IMR-90 (cell line): ENCODE results near the gene PAEP. TPM values are rescaled to one million over a fixed set of nuclear protein-coding genes. Genes with fewer than 3 reads are reported as not detected.
A peak's percentile ranks its signal among the peaks of the same experiment; 100 is the strongest.

ENCODE experiments used
- ATAC-seq: fragments of 200-7000 bp; cut with Tn5 transposase; 2 replicates; pipeline ENCODE4 v1.9.1; 2020; ENCODE audit warnings: low read depth, mild to moderate bottlenecking, moderate library complexity
- BruUV-seq: library from RNA; stranded (reverse); fragments of 400-500 nt; replicated peaks from 2 replicates; lab custom pipeline; 2021; lab: Mats Ljungman, UMichigan
- CTCF ChIA-PET: fragments of 300-600 bp; formaldehyde crosslinking; extraction: SDS; loops from one replicate; lab custom pipeline; 2021; ENCODE audit warnings: antibody characterized with exemption; lab: Yijun Ruan, JAX
- POLR2A ChIA-PET: fragments of 300-600 bp; sonication (Branson Sonifier 250); formaldehyde crosslinking; loops from one replicate; lab custom pipeline; 2022; ENCODE audit warnings: antibody characterized with exemption; ENCODE audit not compliant: unreplicated experiment; lab: Charles Lee
- DNase-seq: peaks from one replicate; pipeline ENCODE4 v3.0.0; 2013
- H2AFZ ChIP-seq: replicated peaks from 2 replicates; pipeline ENCODE3; 2013; ENCODE audit warnings: low read length, mild to moderate bottlenecking; ENCODE audit not compliant: poor library complexity
- H2AK5ac ChIP-seq: 2 replicates; pipeline ENCODE4 v1.6.1; 2013; ENCODE audit warnings: low read depth, low read length, inconsistent platforms
- H2AK9ac ChIP-seq: replicated peaks from 2 replicates; pipeline ENCODE3; 2013; ENCODE audit warnings: mild to moderate bottlenecking, low read depth, low read length, moderate library complexity; ENCODE audit not compliant: poor library complexity
- H2BK120ac ChIP-seq: 2 replicates; pipeline ENCODE4 v1.6.1; 2013; ENCODE audit warnings: low read depth, low read length, inconsistent platforms
- H2BK15ac ChIP-seq: 3 replicates; pipeline ENCODE4 v1.6.1; 2013; ENCODE audit warnings: low read depth, low read length, inconsistent platforms
- H2BK20ac ChIP-seq: 2 replicates; pipeline ENCODE4 v1.6.1; 2013; ENCODE audit warnings: low read depth, mild to moderate bottlenecking, inconsistent platforms, low read length, moderate library complexity
- H2BK5ac ChIP-seq: 2 replicates; pipeline ENCODE4 v1.6.1; 2013; ENCODE audit warnings: mild to moderate bottlenecking, low read depth, low read length, inconsistent platforms; ENCODE audit not compliant: poor library complexity, severe bottlenecking
- H3K14ac ChIP-seq: replicated peaks from 2 replicates; pipeline ENCODE4 v1.6.1; 2013; ENCODE audit warnings: low read depth, low read length, inconsistent platforms
- H3K18ac ChIP-seq: 2 replicates; pipeline ENCODE4 v1.6.1; 2013; ENCODE audit warnings: low read depth, low read length, control low read depth
- H3K23ac ChIP-seq: 2 replicates; pipeline ENCODE4 v1.6.1; 2013; ENCODE audit warnings: low read depth, low read length, inconsistent platforms
- H3K27ac ChIP-seq: 2 replicates; pipeline ENCODE4 v1.5.1; 2013; ENCODE audit warnings: mild to moderate bottlenecking, control low read depth, low read length; ENCODE audit not compliant: insufficient read depth
- H3K27me3 ChIP-seq: 2 replicates; pipeline ENCODE4 v1.6.1; 2013; ENCODE audit warnings: low read length; ENCODE audit not compliant: control insufficient read depth, insufficient read depth
- H3K36me3 ChIP-seq: 2 replicates; pipeline ENCODE4 v1.6.1; 2013; ENCODE audit warnings: low read length, mixed read lengths; ENCODE audit not compliant: control insufficient read depth, insufficient read depth
- H3K4ac ChIP-seq: 2 replicates; pipeline ENCODE4 v1.6.1; 2013; ENCODE audit warnings: low read depth, low read length, inconsistent platforms
- H3K4me1 ChIP-seq: 2 replicates; pipeline ENCODE4 v1.6.1; 2013; ENCODE audit warnings: low read length, mixed read lengths; ENCODE audit not compliant: control insufficient read depth, insufficient read depth
- H3K4me2 ChIP-seq: 2 replicates; pipeline ENCODE4 v1.6.1; 2013; ENCODE audit warnings: low read depth, mild to moderate bottlenecking, control low read depth, low read length, moderate library complexity
- H3K4me3 ChIP-seq: 2 replicates; pipeline ENCODE4 v1.5.1; 2013; ENCODE audit warnings: low read depth, mild to moderate bottlenecking, control low read depth, low read length, moderate library complexity; ENCODE audit not compliant: insufficient read depth
- H3K56ac ChIP-seq: 2 replicates; pipeline ENCODE4 v1.6.1; 2013; ENCODE audit warnings: low read length, inconsistent platforms; ENCODE audit not compliant: insufficient read depth; ENCODE audit errors: extremely low read depth
- H3K79me1 ChIP-seq, 2 experiments: 2 replicates each; pipeline ENCODE4 v1.6.1; 2013; ENCODE audit warnings: low read length in 2 of 2, inconsistent platforms in 1 of 2, low read depth in 1 of 2
- H3K9ac ChIP-seq: 2 replicates; pipeline ENCODE4 v1.6.1; 2013; ENCODE audit warnings: low read depth, low read length, control low read depth
- H3K9me1 ChIP-seq: 2 replicates; pipeline ENCODE4 v1.6.1; 2013; ENCODE audit warnings: low read length, inconsistent platforms; ENCODE audit not compliant: insufficient read depth
- H3K9me3 ChIP-seq: 2 replicates; pipeline ENCODE4 v1.6.1; 2013; ENCODE audit warnings: low read length; ENCODE audit not compliant: control insufficient read depth, insufficient read depth
- H4K20me1 ChIP-seq: 2 replicates; pipeline ENCODE4 v1.6.1; 2013; ENCODE audit warnings: low read length, inconsistent platforms; ENCODE audit not compliant: insufficient read depth
- H4K5ac ChIP-seq: 2 replicates; pipeline ENCODE4 v1.6.1; 2013; ENCODE audit warnings: mild to moderate bottlenecking, low read depth, low read length, control low read depth
- H4K8ac ChIP-seq, 2 experiments: 2 replicates each; pipeline ENCODE4 v1.6.1; 2013; ENCODE audit warnings: low read depth in 2 of 2, low read length in 2 of 2, control low read depth in 1 of 2, inconsistent platforms in 1 of 2
- H4K91ac ChIP-seq: 2 replicates; pipeline ENCODE4 v1.6.1; 2013; ENCODE audit warnings: low read depth, low read length, inconsistent platforms; ENCODE audit not compliant: insufficient read depth
- BHLHE40 ChIP-seq: fragments of 150-350 bp; IDR thresholded peaks from 2 replicates; pipeline ENCODE4 v1.6.1; 2016; ENCODE audit warnings: mild to moderate bottlenecking, low read depth, low read length
- CHD1 ChIP-seq: IDR thresholded peaks from 2 replicates; pipeline ENCODE4 v1.6.1; 2012; ENCODE audit warnings: low read depth, low read length, improper control_type of control experiment
- CTCF ChIP-seq: conservative IDR thresholded peaks from 2 replicates; pipeline ENCODE4 v1.5.1; 2012; ENCODE audit warnings: mild to moderate bottlenecking, low read depth, low read length, improper control_type of control experiment
- FOS ChIP-seq: fragments of 150-350 bp; IDR thresholded peaks from 2 replicates; pipeline ENCODE4 v1.6.1; 2016; ENCODE audit warnings: low read depth, low read length
- MAZ ChIP-seq: IDR thresholded peaks from 2 replicates; pipeline ENCODE4 v1.6.1; 2012; ENCODE audit warnings: low read depth, mild to moderate bottlenecking, low read length, improper control_type of control experiment, moderate library complexity, borderline replicate concordance
- MXI1 ChIP-seq: IDR thresholded peaks from 2 replicates; pipeline ENCODE4 v1.6.1; 2012; ENCODE audit warnings: low read depth, mild to moderate bottlenecking, low read length, moderate library complexity, borderline replicate concordance
- NFE2L2 ChIP-seq: fragments of 150-350 bp; IDR thresholded peaks from 2 replicates; pipeline ENCODE4 v1.6.1; 2016; ENCODE audit warnings: low read depth, mild to moderate bottlenecking, low read length
- POLR2A ChIP-seq: IDR thresholded peaks from 2 replicates; pipeline ENCODE4 v1.6.1; 2012; ENCODE audit warnings: mild to moderate bottlenecking, low read depth, low read length
- RAD21 ChIP-seq: IDR thresholded peaks from 2 replicates; pipeline ENCODE4 v1.6.1; 2012; ENCODE audit warnings: low read length, improper control_type of control experiment
- RCOR1 ChIP-seq: IDR thresholded peaks from 2 replicates; pipeline ENCODE4 v1.6.1; 2012; ENCODE audit warnings: mild to moderate bottlenecking, low read length, improper control_type of control experiment; ENCODE audit not compliant: insufficient replicate concordance
- RFX5 ChIP-seq: IDR thresholded peaks from 2 replicates; pipeline ENCODE4 v1.8.0; 2012; ENCODE audit warnings: low read depth, mild to moderate bottlenecking, low read length, moderate library complexity
- SMC3 ChIP-seq: fragments of 150-350 bp; IDR thresholded peaks from 2 replicates; pipeline ENCODE4 v1.6.1; 2016; ENCODE audit warnings: low read depth, mild to moderate bottlenecking, antibody characterized with exemption, low read length, moderate library complexity
- USF2 ChIP-seq: fragments of 150-350 bp; IDR thresholded peaks from 2 replicates; pipeline ENCODE4 v1.6.1; 2017; ENCODE audit warnings: mild to moderate bottlenecking, antibody characterized with exemption, low read length, low read depth
- WGBS, 2 experiments: methylation state at CpG; one replicate each; pipeline versions ENCODE4 v1.1.5 to v1.1.7; 2013; ENCODE audit warnings: missing lambda C conversion rate in 2 of 2; ENCODE audit not compliant: insufficient read length in 1 of 2; ENCODE audit errors: extremely low coverage in 2 of 2; 5-methylcytosine and 5-hydroxymethylcytosine counted together
- dilution Hi-C: fragments of 300-500 bp; cut with HindIII; formaldehyde crosslinking; loops from one replicate; pipeline ENCODE4 v1.14.3; 2018; ENCODE audit warnings: low sequenced_read_pairs; ENCODE audit not compliant: unreplicated experiment
- in situ Hi-C: fragments of 300-500 bp; cut with MboI; formaldehyde crosslinking; loops from 3 replicates; pipeline ENCODE4 v1.14.3; 2019; ENCODE audit warnings: low sequenced_read_pairs, inconsistent platforms, mixed read lengths
- intact Hi-C: fragments of 100-400 bp; cut with micrococcal nuclease; formaldehyde crosslinking; loops from 2 replicates; pipeline ENCODE4 v1.10.0; 2022
- polyA plus RNA-seq, 3 experiments: library from polyadenylated mRNA; depleted of rRNA; stranded (reverse); fragments of >200 nt; gene quantifications; 2 replicates each; pipeline ENCODE4 v1.2.3, GENCODE V29; 2012; ENCODE audit warnings: low replicate concordance in 1 of 3
- total RNA-seq: library from RNA; depleted of rRNA; stranded (reverse); fragments of >200 nt; gene quantifications from 2 replicates; pipeline ENCODE4 v1.2.3, GENCODE V29; 2012
- TF ChIP-seq, protein P1 (sequence below): fragments of 150-350 bp; IDR thresholded peaks from 2 replicates; pipeline ENCODE4 v1.6.1; 2016; ENCODE audit warnings: low read depth, mild to moderate bottlenecking, low read length, moderate library complexity, borderline replicate concordance

Gene PAEP
- total and polyA plus RNA-seq, 2 of the 4 experiments (the other 2 are of a cell fraction), result not detected

DNA sequence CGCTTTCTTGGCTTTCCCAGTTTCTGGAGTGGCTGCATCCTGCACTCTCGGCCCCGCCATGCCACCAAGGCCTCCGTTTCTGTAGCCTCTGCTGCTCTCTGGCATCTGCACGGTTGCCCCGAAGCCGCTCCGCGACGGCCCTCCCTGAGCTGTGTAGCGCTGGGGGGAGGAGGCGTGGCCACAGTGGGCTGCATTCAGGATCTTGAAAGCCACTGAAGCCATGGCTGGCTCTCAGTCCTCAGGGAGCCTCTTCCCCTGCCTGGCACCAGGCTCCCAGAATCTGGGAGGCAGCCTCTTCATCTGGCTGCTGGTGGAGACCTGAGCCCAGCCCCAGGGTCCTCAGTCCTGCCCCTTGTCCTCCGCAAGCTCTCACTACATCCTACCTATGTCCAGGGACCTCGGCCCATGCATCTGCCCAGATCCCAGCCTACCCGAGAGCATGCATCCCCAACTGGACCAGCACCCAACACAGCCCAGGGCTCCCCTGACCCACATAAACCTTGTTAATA, 25.1 kb downstream of the PAEP start:
- no peaks in the 10 kb centered on the region; the same call in 1 of the 2 replicates for H3K27me3 ChIP-seq
- CTCF ChIA-PET, result no interaction called here

More for the DNA sequence above, 25.1 kb downstream of the PAEP start:
- no peak for ATAC-seq
- no peak overlapping the region for H2BK120ac ChIP-seq
- no peaks in the 10 kb centered on the region for H3K79me1 ChIP-seq
- WGBS, 2 experiments, result 100% methylated on average over 1 of the region's 15 CpGs; no CpG with 5 or more reads in 1 of the 2 experiments
- no peak overlapping the region for H4K8ac ChIP-seq
- H3K4me3 ChIP-seq, result no peak overlapping the region
- H3K4me2 ChIP-seq, result no peak overlapping the region
- H2BK20ac ChIP-seq, result no peak overlapping the region
- no peaks in the 10 kb centered on the region for H4K20me1 ChIP-seq
- no peak overlapping the region for H3K18ac ChIP-seq
- no peaks in the 10 kb centered on the region for H3K36me3 ChIP-seq
- TF ChIP-seq FOS (no peak), CTCF (no peak), POLR2A (no peak), MXI1 (no peak), BHLHE40 (no peak), USF2 (no peak), SMC3 (no peak), RCOR1 (no peak), RFX5 (no peak), MAZ (no peak), CHD1 (no peak), RAD21 (no peak), NFE2L2 (no peak)
- TF ChIP-seq, protein P1, sequence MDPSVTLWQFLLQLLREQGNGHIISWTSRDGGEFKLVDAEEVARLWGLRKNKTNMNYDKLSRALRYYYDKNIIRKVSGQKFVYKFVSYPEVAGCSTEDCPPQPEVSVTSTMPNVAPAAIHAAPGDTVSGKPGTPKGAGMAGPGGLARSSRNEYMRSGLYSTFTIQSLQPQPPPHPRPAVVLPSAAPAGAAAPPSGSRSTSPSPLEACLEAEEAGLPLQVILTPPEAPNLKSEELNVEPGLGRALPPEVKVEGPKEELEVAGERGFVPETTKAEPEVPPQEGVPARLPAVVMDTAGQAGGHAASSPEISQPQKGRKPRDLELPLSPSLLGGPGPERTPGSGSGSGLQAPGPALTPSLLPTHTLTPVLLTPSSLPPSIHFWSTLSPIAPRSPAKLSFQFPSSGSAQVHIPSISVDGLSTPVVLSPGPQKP, result no peak
- no peak overlapping the region for H4K91ac ChIP-seq
- dilution Hi-C loops (no loop called here), intact Hi-C loops (no loop called here), in situ Hi-C loops (no loop called here)
- H2BK5ac ChIP-seq, result no peak overlapping the region
- no peak overlapping the region for H2AK5ac ChIP-seq
- no peaks in the 10 kb centered on the region for H3K4me1 ChIP-seq
- H3K56ac ChIP-seq, result no peak overlapping the region
- H4K5ac ChIP-seq, result no peak overlapping the region
- H3K4ac ChIP-seq, result no peak overlapping the region
- no peak overlapping the region for H3K27ac ChIP-seq
- DNase-seq, result no peak
- no peak overlapping the region for H3K14ac ChIP-seq
- POLR2A ChIA-PET, result no interaction called here
- peak overlapping the region; percentile 14 for H2AFZ ChIP-seq
- BruUV-seq, result no TSS peak
- no peak overlapping the region for H3K9ac ChIP-seq
- no peaks in the 10 kb centered on the region for H3K9me3 ChIP-seq
- H2BK15ac ChIP-seq, result no peak overlapping the region
- no peak overlapping the region for H2AK9ac ChIP-seq
- H3K9me1 ChIP-seq, result no peaks in the 10 kb centered on the region
- no peak overlapping the region for H3K23ac ChIP-seq
